H9 (cell line): ENCODE measurements around the gene ZNF225. TPM values are rescaled to one million over a fixed set of nuclear protein-coding genes. Genes with fewer than 3 reads are reported as not detected.

Source experiments
- DNase-seq: peaks from one replicate; pipeline ENCODE4 v3.0.0-alpha.2; 2017
- H2AFZ ChIP-seq: one replicate; pipeline ENCODE4 v1.6.1; 2013; ENCODE audit warnings: mild to moderate bottlenecking, low read length, control low read depth, moderate library complexity
- H2AK5ac ChIP-seq: 2 replicates; pipeline ENCODE4 v1.6.1; 2013; ENCODE audit warnings: low read length, control low read depth, mixed read lengths; ENCODE audit not compliant: insufficient read length
- H2BK120ac ChIP-seq: one replicate; pipeline ENCODE4 v1.6.1; 2013; ENCODE audit warnings: low read depth, mild to moderate bottlenecking, low read length, control low read depth, inconsistent platforms; ENCODE audit not compliant: poor library complexity, severe bottlenecking
- H2BK12ac ChIP-seq: 2 replicates; pipeline ENCODE4 v1.6.1; 2013; ENCODE audit warnings: low read length, control low read depth, mixed read lengths, low read depth; ENCODE audit not compliant: insufficient read length
- H2BK15ac ChIP-seq: 2 replicates; pipeline ENCODE4 v1.6.1; 2013; ENCODE audit warnings: low read depth, low read length, control low read depth
- H2BK20ac ChIP-seq: one replicate; pipeline ENCODE4 v1.6.1; 2013; ENCODE audit warnings: low read depth, mild to moderate bottlenecking, low read length, control low read depth, inconsistent platforms; ENCODE audit not compliant: poor library complexity, severe bottlenecking
- H2BK5ac ChIP-seq: 2 replicates; pipeline ENCODE4 v1.6.1; 2013; ENCODE audit warnings: low read length, control low read depth, mixed read lengths; ENCODE audit not compliant: insufficient read length
- H3K14ac ChIP-seq: 2 replicates; pipeline ENCODE4 v1.6.1; 2013; ENCODE audit warnings: low read length, control low read depth; ENCODE audit not compliant: insufficient read depth
- H3K18ac ChIP-seq: 2 replicates; pipeline ENCODE4 v1.6.1; 2013; ENCODE audit warnings: low read depth, mild to moderate bottlenecking, mixed read lengths, low read length, control low read depth; ENCODE audit not compliant: insufficient read length
- H3K23ac ChIP-seq: 2 replicates; pipeline ENCODE4 v1.6.1; 2013; ENCODE audit warnings: low read length, control low read depth, mixed read lengths, low read depth; ENCODE audit not compliant: insufficient read length
- H3K23me2 ChIP-seq: 2 replicates; pipeline ENCODE4 v1.6.1; 2013; ENCODE audit warnings: low read depth, mild to moderate bottlenecking, mixed read lengths, low read length, control low read depth; ENCODE audit not compliant: insufficient read length, poor library complexity, severe bottlenecking
- H3K27ac ChIP-seq: 2 replicates; pipeline ENCODE4 v1.5.1; 2013; ENCODE audit warnings: low read length, control low read depth, mixed read lengths, low read depth; ENCODE audit not compliant: insufficient read length
- H3K27me3 ChIP-seq: 2 replicates; pipeline ENCODE4 v1.6.1; 2013; ENCODE audit warnings: low read length, control low read depth, inconsistent platforms; ENCODE audit not compliant: insufficient read depth
- H3K4ac ChIP-seq: 2 replicates; pipeline ENCODE4 v1.6.1; 2013; ENCODE audit warnings: low read depth, mild to moderate bottlenecking, control low read depth, inconsistent platforms, low read length, moderate library complexity
- H3K4me1 ChIP-seq: 2 replicates; pipeline ENCODE4 v1.6.1; 2013; ENCODE audit warnings: low read length, control low read depth, inconsistent platforms; ENCODE audit not compliant: insufficient read depth
- H3K4me2 ChIP-seq: 2 replicates; pipeline ENCODE4 v1.6.1; 2013; ENCODE audit warnings: low read length, control low read depth, mixed read lengths; ENCODE audit not compliant: insufficient read length, insufficient read depth
- H3K56ac ChIP-seq: 2 replicates; pipeline ENCODE4 v1.6.1; 2013; ENCODE audit warnings: low read depth, mild to moderate bottlenecking, mixed read lengths, low read length, control low read depth; ENCODE audit not compliant: insufficient read length
- H3K79me1 ChIP-seq: 2 replicates; pipeline ENCODE4 v1.6.1; 2013; ENCODE audit warnings: low read depth, mild to moderate bottlenecking, moderate library complexity, low read length, control low read depth, inconsistent platforms; ENCODE audit not compliant: insufficient read depth, poor library complexity, severe bottlenecking
- H3K79me2 ChIP-seq: 2 replicates; pipeline ENCODE4 v1.6.1; 2013; ENCODE audit warnings: low read length, control low read depth, inconsistent platforms; ENCODE audit not compliant: insufficient read depth
- H3K9ac ChIP-seq: 2 replicates; pipeline ENCODE4 v1.6.1; 2013; ENCODE audit warnings: low read length, control low read depth, mixed read lengths; ENCODE audit not compliant: insufficient read length; ENCODE audit errors: extremely low read depth
- H3K9me3 ChIP-seq: one replicate; pipeline ENCODE4 v1.6.1; 2013; ENCODE audit warnings: low read depth, low read length, inconsistent platforms; ENCODE audit not compliant: control insufficient read depth
- H3T11ph ChIP-seq: one replicate; pipeline ENCODE4 v1.6.1; 2013; ENCODE audit warnings: mild to moderate bottlenecking, low read length, control low read depth, inconsistent platforms
- H4K20me1 ChIP-seq: one replicate; pipeline ENCODE4 v1.6.1; 2013; ENCODE audit not compliant: control insufficient read depth, insufficient read length, insufficient read depth
- H4K5ac ChIP-seq: 2 replicates; pipeline ENCODE4 v1.6.1; 2013; ENCODE audit warnings: low read depth, mild to moderate bottlenecking, mixed read lengths, low read length, control low read depth; ENCODE audit not compliant: insufficient read length
- H4K8ac ChIP-seq: replicated peaks from 2 replicates; pipeline ENCODE4 v1.6.1; 2013; ENCODE audit warnings: low read length, control low read depth, mixed read lengths, low read depth; ENCODE audit not compliant: insufficient read length
- H4K91ac ChIP-seq: 2 replicates; pipeline ENCODE4 v1.6.1; 2013; ENCODE audit warnings: low read depth, mild to moderate bottlenecking, moderate library complexity, mixed read lengths, low read length, control low read depth; ENCODE audit not compliant: insufficient read length
- H3K27ac Mint-ChIP-seq, 3 experiments: 2 replicates in 2 of 3; 3 replicates in 1 of 3; pipeline ENCODE4 v1.8.0; 2020 to 2021; ENCODE audit warnings: mixed read lengths in 3 of 3, mild to moderate bottlenecking in 1 of 3, moderate library complexity in 1 of 3
- H3K27me3 Mint-ChIP-seq: 2 replicates; pipeline ENCODE4 v1.8.0; 2021; ENCODE audit warnings: low read depth, mild to moderate bottlenecking, moderate library complexity, mixed read lengths
- H3K36me3 Mint-ChIP-seq, 3 experiments: 2 replicates in 2 of 3; 3 replicates in 1 of 3; pipeline ENCODE4 v1.8.0; 2020 to 2021; ENCODE audit warnings: low read depth in 3 of 3, mixed read lengths in 3 of 3; ENCODE audit not compliant: insufficient read depth in 1 of 3
- H3K4me1 Mint-ChIP-seq, 2 experiments: 2 replicates each; pipeline ENCODE4 v1.8.0; 2020; ENCODE audit warnings: mixed read lengths in 2 of 2
- H3K4me3 Mint-ChIP-seq, 2 experiments: 2 replicates in 1 of 2; 3 replicates in 1 of 2; pipeline ENCODE4 v1.8.0; 2020 to 2021; ENCODE audit warnings: mild to moderate bottlenecking in 2 of 2, mixed read lengths in 2 of 2, moderate library complexity in 1 of 2
- H3K9me3 Mint-ChIP-seq, 2 experiments: 2 replicates in 1 of 2; 3 replicates in 1 of 2; pipeline ENCODE4 v1.8.0; 2020; ENCODE audit warnings: mild to moderate bottlenecking in 2 of 2, mixed read lengths in 2 of 2, moderate library complexity in 1 of 2
- CTCF ChIP-seq: fragments of 200-600 bp; sonication (generic); conservative IDR thresholded peaks from 3 replicates; pipeline ENCODE4 v1.8.0; 2021; ENCODE audit warnings: antibody characterized with exemption, mild to moderate bottlenecking
- WGBS: extraction: QIAGEN DNeasy Blood & Tissue Kit; methylation state at CpG from one replicate; pipeline ENCODE4 v1.1.7; 2013; ENCODE audit warnings: missing lambda C conversion rate, low lambda C conversion rate, mixed read lengths; ENCODE audit not compliant: insufficient read length; ENCODE audit errors: extremely low coverage; 5-methylcytosine and 5-hydroxymethylcytosine counted together
- long read RNA-seq: library from polyadenylated mRNA; unstranded; transcript quantifications from one replicate; pipeline ENCODE4 v2.0.0, GENCODE V29; 2020
- total RNA-seq: library from RNA; stranded (reverse); gene quantifications from 2 replicates; pipeline ENCODE4 v1.2.1, GENCODE V29; 2021

The ZNF225 gene
- 3.9 and 4.8 TPM in 2 replicates for total RNA-seq
- long read RNA-seq, full-length matches to known transcripts, result 25 of 34 reads
- long read RNA-seq, partial matches to known transcripts, result 0 of 34 reads
- long read RNA-seq, other reads (novel, unspliced or antisense), result 9 of 34 reads

DNA sequence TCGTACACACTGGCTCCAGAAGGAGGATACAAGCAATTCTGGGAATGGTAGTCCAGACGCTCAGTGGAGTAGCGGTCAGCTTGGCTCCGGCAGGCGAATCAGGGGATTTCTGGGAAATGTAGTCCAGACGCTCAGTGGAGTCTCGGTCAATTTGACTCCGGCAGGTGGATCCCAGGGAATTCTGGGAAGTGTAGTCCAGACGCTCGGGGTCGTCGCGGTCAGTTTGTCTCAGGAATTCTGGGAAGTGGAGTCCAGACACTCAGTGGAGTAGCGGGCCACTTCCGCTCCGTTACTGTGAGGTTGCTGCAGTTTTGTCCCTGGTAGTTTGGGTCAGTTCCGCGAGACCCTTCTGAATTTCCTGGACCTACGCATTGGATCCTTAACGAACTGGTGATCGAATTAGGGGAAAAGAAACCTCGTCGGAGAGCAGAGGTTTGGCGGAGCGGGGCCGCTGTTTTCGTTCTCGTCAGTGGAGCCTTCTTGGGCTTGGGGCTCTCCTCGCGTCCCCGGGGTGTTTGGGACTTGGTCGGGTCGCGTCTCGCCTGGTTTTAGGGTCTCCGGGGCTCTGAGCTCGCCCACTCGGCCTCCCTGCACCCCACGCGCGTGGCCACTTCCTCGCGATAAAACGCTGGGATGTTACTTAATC lies at the start of gene ZNF225:
Gene ZNF225 (plus strand): TSS at position 262 of the 646 bp plus-strand sequence. CDS start 2,429 bp downstream, outside the sequence.
- H3K18ac ChIP-seq, result peak within 1 kb of the TSS; percentile 32
- H2BK120ac ChIP-seq, result peak within 1 kb of the TSS; percentile 10
- H3K27ac ChIP-seq, result peak within 1 kb of the TSS; percentile 70
- peak within 1 kb of the TSS; percentile 69 for H4K5ac ChIP-seq
- H2BK20ac ChIP-seq, result no peak within 1 kb of the TSS
- peak within 1 kb of the TSS; percentile 83 to 96 (median 94); a peak in 4 of 7 replicates for H3K27ac Mint-ChIP-seq
- TF ChIP-seq CTCF, result no peak
- no peak within 1 kb of the TSS for H2AK5ac ChIP-seq
- no peak within 1 kb of the TSS for H4K91ac ChIP-seq
- peak within 1 kb of the TSS; percentile 83 for H3K4me2 ChIP-seq
- no peak within 1 kb of the TSS for H3K56ac ChIP-seq
- peak within 1 kb of the TSS; percentile 65; the same call in 1 of the 2 replicates for H3K14ac ChIP-seq
- no peaks in the 10 kb centered on the region for H3K27me3 ChIP-seq
- WGBS, result no CpG with 5 or more reads among the region's 44 CpGs
- peaks cover 5 to 14% of the 10 kb centered on the region in 2 experiments for H3K4me1 Mint-ChIP-seq
- DNase-seq, result peak; percentile 99
- H3K79me2 ChIP-seq, result no peaks in the 10 kb centered on the region
- no peaks in the 10 kb centered on the region for H3K4me1 ChIP-seq
- peak within 1 kb of the TSS; percentile 94 to 98 for H3K4me3 Mint-ChIP-seq
- no peaks in the 10 kb centered on the region for H4K20me1 ChIP-seq
- H2BK5ac ChIP-seq, result no peak within 1 kb of the TSS
- no peak within 1 kb of the TSS for H3K23ac ChIP-seq
- H2BK12ac ChIP-seq, result no peak within 1 kb of the TSS
- no peaks in the 10 kb centered on the region; the same call in 1 of the 2 replicates for H3K27me3 Mint-ChIP-seq
- no peaks in the 10 kb centered on the region for H3K23me2 ChIP-seq
- no peak within 1 kb of the TSS for H3T11ph ChIP-seq
- peaks cover 3% of the 10 kb centered on the region for H3K9me3 ChIP-seq
- H2AFZ ChIP-seq, result no peak within 1 kb of the TSS
- peaks cover 20 to 46% (median 41%) of the 10 kb centered on the region in 3 experiments for H3K36me3 Mint-ChIP-seq
- H3K4ac ChIP-seq, result no peak within 1 kb of the TSS; the same call in 1 of the 2 replicates
- peak within 1 kb of the TSS; percentile 84 for H3K9ac ChIP-seq
- H3K79me1 ChIP-seq, result peaks cover 2% of the 10 kb centered on the region
- no peak within 1 kb of the TSS for H2BK15ac ChIP-seq
- H3K9me3 Mint-ChIP-seq, result peaks cover 28 to 32% of the 10 kb centered on the region in 2 experiments
- H4K8ac ChIP-seq, result no peak within 1 kb of the TSS
